ENCODE data around the gene TRPC1. TPM values are rescaled to one million over a fixed set of nuclear protein-coding genes. Genes with fewer than 3 reads are reported as not detected.

The TRPC1 gene
- total and polyA plus RNA-seq, 7 donors = 0.41 to 2.1 (median 0.78) TPM

- 65 to 88% (median 72%) methylated on average over 4 of the region's 4 CpGs for WGBS, 3 donors
- H3K36me3 ChIP-seq (ENCODE audit: insufficient read depth in 1 of 2, low read depth in 1 of 2) = no peaks in the 10 kb centered on the region
Observed at GRCh38 chr3:142852009-142852408, 128.2 kb downstream of the TRPC1 start.

GRCh38 chr3:142853270-142854168 is 129.7 kb downstream of the TRPC1 start:
- WGBS, 3 donors = 15 to 27% (median 24%) methylated on average over 10 of the region's 10 CpGs
- peak; percentile 45 to 57 for DNase-seq
- Histone ChIP-seq H3K27ac (no peak overlapping the region), H3K9me3 (no peaks in the 10 kb centered on the region), H3K4me1 (peaks cover 4% of the 10 kb centered on the region), H3K27me3 (ENCODE audit: insufficient read depth in 3 of 3, low read length in 2 of 3) (no peaks in the 10 kb centered on the region), H3K36me3 (ENCODE audit: insufficient read depth in 1 of 2, low read depth in 1 of 2) (no peaks in the 10 kb centered on the region), H3K4me3 (no peak overlapping the region)
- no peak for ATAC-seq
- intact Hi-C loops (cut with DNase I) = no loop called here
- no peak for TF ChIP-seq CTCF (IDR thresholded peaks at IDR 0.05)

More at GRCh38 chr3:142852009-142852408, 128.2 kb downstream of the TRPC1 start:
- TF ChIP-seq CTCF (IDR thresholded peaks at IDR 0.05) = no peak
- Histone ChIP-seq H3K9me3 (no peaks in the 10 kb centered on the region), H3K27me3 (ENCODE audit: insufficient read depth in 3 of 3, low read length in 2 of 3) (no peaks in the 10 kb centered on the region), H3K27ac (no peak overlapping the region), H3K4me3 (no peak overlapping the region), H3K4me1 (no peaks in the 10 kb centered on the region)
- ATAC-seq (no peak), DNase-seq (no peak)
- intact Hi-C loops (cut with DNase I) = no loop called here

- 26 to 38% (median 28%) methylated on average over 6 of the region's 6 CpGs for whole genome bisulfite sequencing, 3 donors
- Histone ChIP-seq H3K27ac (no peak overlapping the region), H3K9me3 (no peaks in the 10 kb centered on the region), H3K4me3 (no peak overlapping the region), H3K36me3 (ENCODE audit: insufficient read depth in 1 of 2, low read depth in 1 of 2) (no peaks in the 10 kb centered on the region), H3K27me3 (ENCODE audit: insufficient read depth in 3 of 3, low read length in 2 of 3) (no peaks in the 10 kb centered on the region), H3K4me1 (peaks cover 4% of the 10 kb centered on the region)
- intact Hi-C loops (cut with DNase I) = no loop called here
- TF ChIP-seq CTCF (IDR thresholded peaks at IDR 0.05) = peak; percentile 43
- peak; percentile 91 to 99 (median 98) for ATAC-seq
- DNase-seq = peak; percentile 27 to 73
Observed at GRCh38 chr3:142857056-142857455, 133.2 kb downstream of the TRPC1 start.

Other genes starting within 250 kb of the TRPC1 start
- gene ATR, start 145.3 kb upstream of the TRPC1 start, total RNA-seq = 10 to 100 TPM in 2 of 4 donors, 1 to 10 TPM in 2; 7.5 to 11.1 (median 9.0) TPM
- 1 to 10 TPM; 3.7 to 6.7 (median 4.7) TPM for gene ATR, start 145.3 kb upstream of the TRPC1 start, polyA plus RNA-seq
- under 1 TPM; 0.24 to 0.58 (median 0.38) TPM for gene PLS1, start 127.6 kb upstream of the TRPC1 start, total RNA-seq
- gene PLS1, start 127.6 kb upstream of the TRPC1 start, polyA plus RNA-seq = 1 to 10 TPM in 2 of 3 donors, under 1 TPM in 1; 0.59 to 2.2 (median 1.1) TPM
- 1 to 10 TPM; 1.5 to 8.9 (median 4.0) TPM for gene PCOLCE2, start 165.0 kb downstream of the TRPC1 start, total RNA-seq
- gene PCOLCE2, start 165.0 kb downstream of the TRPC1 start, polyA plus RNA-seq = 1 to 10 TPM; 1.4 to 5.1 (median 3.6) TPM
- 1 to 10 TPM in 3 of 4 donors, under 1 TPM in 1; 0.53 to 2.6 (median 2.3) TPM for gene PAQR9, start 239.6 kb downstream of the TRPC1 start, total RNA-seq
- 1 to 10 TPM in 2 of 3 donors, under 1 TPM in 1; 1.00 to 5.8 (median 1.4) TPM for gene PAQR9, start 239.6 kb downstream of the TRPC1 start, polyA plus RNA-seq

Data from psoas muscle (tissue), 8 donors.